HUES48 (cell line): ENCODE results near the gene UPK3A.
A peak's percentile ranks its signal among the peaks of the same experiment; 100 is the strongest.
"Not testable (repeated sequence)": the region's sequence is repeated elsewhere in the genome, so short reads cannot be mapped to it uniquely, and the experiment has no call there.

Experiments used
- H3K27ac ChIP-seq: one replicate; pipeline ENCODE4 v1.7.0; 2013; ENCODE audit warnings: low read depth, low read length, inconsistent platforms
- H3K27me3 ChIP-seq: 2 replicates; pipeline ENCODE4 v1.6.1; 2013; ENCODE audit warnings: mild to moderate bottlenecking, low read length; ENCODE audit not compliant: control insufficient read depth, insufficient read depth
- H3K36me3 ChIP-seq: 2 replicates; pipeline ENCODE4 v1.6.1; 2013; ENCODE audit warnings: low read length; ENCODE audit not compliant: control insufficient read depth, insufficient read depth
- H3K4me1 ChIP-seq: 2 replicates; pipeline ENCODE4 v1.6.1; 2013; ENCODE audit warnings: mild to moderate bottlenecking, low read length; ENCODE audit not compliant: control insufficient read depth, insufficient read depth
- H3K4me3 ChIP-seq: 2 replicates; pipeline ENCODE4 v1.5.1; 2013; ENCODE audit warnings: mild to moderate bottlenecking, low read depth, low read length
- H3K9ac ChIP-seq: 2 replicates; pipeline ENCODE4 v1.6.1; 2013; ENCODE audit warnings: mild to moderate bottlenecking, low read depth, low read length, moderate library complexity
- H3K9me3 ChIP-seq: 2 replicates; pipeline ENCODE4 v1.6.1; 2013; ENCODE audit warnings: low read length; ENCODE audit not compliant: control insufficient read depth, insufficient read depth

The UPK3A gene

DNA sequence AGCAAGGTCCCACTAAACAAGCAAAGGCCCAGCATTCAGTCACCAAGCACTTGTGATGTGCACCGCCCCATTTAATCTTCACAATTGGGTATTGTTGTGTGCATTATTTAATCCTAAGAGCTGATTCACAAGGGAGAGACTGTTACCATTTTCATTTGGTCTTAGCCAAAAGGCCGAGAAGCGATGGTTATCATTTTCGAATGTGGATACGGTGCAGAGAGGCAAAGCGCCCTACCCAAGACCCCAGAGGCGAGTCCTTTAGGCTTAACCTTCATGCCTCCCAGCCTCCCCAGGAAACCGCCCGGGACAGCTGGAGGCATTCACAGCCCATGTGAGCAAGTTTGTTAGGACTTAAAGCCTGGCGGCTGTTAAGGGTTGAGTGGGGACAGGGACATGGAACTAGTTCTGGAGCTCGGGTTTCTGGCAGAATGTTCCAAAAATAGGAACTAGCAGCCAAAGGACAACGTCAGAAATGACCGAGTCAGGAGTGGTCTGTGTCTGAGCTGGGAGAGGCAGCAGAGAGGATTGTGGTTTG is 13.0 kb upstream of the UPK3A start:
- no peaks in the 10 kb centered on the region for H3K9me3 ChIP-seq
- H3K27ac ChIP-seq: no peak overlapping the region
- H3K9ac ChIP-seq: no peak overlapping the region
- H3K27me3 ChIP-seq: peaks cover 16% of the 10 kb centered on the region
- H3K4me3 ChIP-seq: no peak overlapping the region
- H3K4me1 ChIP-seq: peaks cover 7% of the 10 kb centered on the region; the same call in 1 of the 2 replicates
- no peaks in the 10 kb centered on the region for H3K36me3 ChIP-seq

- Histone ChIP-seq H3K36me3 (no peaks in the 10 kb centered on the region), H3K27me3 (peaks cover 16% of the 10 kb centered on the region), H3K27ac (no peak overlapping the region), H3K9me3 (no peaks in the 10 kb centered on the region), H3K4me1 (peaks cover 7% of the 10 kb centered on the region; the same call in 1 of the 2 replicates), H3K4me3 (no peak overlapping the region), H3K9ac (no peak overlapping the region)
These were observed 12.3 kb upstream of the UPK3A start for GRCh38 chr22:45272498-45272897.

GRCh38 chr22:45273452-45274075 is 11.2 kb upstream of the UPK3A start:
- H3K9me3 ChIP-seq: no peaks in the 10 kb centered on the region
- no peak overlapping the region for H3K9ac ChIP-seq
- no peak overlapping the region for H3K4me3 ChIP-seq
- no peaks in the 10 kb centered on the region for H3K36me3 ChIP-seq
- peaks cover 16% of the 10 kb centered on the region for H3K27me3 ChIP-seq
- peaks cover 7% of the 10 kb centered on the region; the same call in 1 of the 2 replicates for H3K4me1 ChIP-seq
- no peak overlapping the region for H3K27ac ChIP-seq

DNA sequence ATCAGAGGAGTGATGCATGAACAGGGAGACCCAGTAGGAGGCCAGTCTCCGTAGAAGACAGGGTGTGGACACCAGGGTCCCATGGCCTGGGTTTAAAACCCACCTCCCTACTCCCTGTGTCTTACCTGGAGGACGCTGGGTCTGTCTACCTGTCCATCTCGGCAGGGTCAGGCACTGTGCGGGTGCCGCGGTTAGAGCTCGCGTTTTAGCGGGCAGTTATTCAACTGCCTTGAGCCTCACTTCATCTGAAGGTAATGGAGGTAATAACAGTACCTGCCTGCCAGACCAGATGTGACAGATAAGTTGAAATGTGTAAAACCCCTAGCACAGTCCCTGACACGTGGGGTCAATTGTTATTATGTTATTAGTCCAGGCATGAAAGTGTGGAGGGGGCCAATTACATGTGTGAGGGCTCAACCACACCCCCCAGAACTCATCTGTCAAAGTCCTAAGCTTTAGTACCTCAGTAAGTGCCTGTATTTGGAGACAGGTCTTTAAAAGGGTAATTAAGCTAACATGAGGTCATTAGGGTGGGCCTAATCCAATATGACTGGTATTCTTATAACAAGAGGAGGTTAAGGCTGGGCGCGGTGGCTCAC is 8.1 kb upstream of the UPK3A start:
- Histone ChIP-seq H3K9ac (no peak overlapping the region), H3K4me3 (no peak overlapping the region), H3K4me1 (no peaks in the 10 kb centered on the region), H3K27ac (no peak overlapping the region), H3K36me3 (no peaks in the 10 kb centered on the region), H3K27me3 (no peaks in the 10 kb centered on the region), H3K9me3 (no peaks in the 10 kb centered on the region)

- H3K4me1 ChIP-seq, H3K9me3 ChIP-seq, H3K4me3 ChIP-seq, H3K27me3 ChIP-seq, H3K27ac ChIP-seq, H3K36me3 ChIP-seq, H3K9ac ChIP-seq: not testable (repeated sequence)
These were observed 7.0 kb upstream of the UPK3A start for GRCh38 chr22:45277720-45278119.

DNA sequence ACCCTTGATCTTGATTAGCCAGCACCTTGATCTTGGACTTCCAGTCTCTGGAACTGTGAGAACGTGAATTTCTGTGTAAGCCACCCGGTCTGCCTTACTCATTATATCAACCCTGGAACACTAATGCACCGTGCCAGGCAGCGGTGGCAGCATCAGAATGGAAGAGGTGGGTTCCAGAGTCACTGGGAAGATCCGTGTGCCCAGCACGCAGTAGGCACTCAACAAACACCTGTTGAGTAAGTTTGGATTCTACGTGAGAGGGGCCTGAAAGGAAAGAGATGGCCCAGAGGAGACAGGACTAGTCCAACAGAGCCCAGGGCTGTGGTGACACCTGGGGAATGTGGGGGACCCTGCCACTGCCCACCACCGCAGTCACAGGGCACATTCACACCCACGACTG is 6.6 kb upstream of the UPK3A start:
- Histone ChIP-seq H3K4me3 (no peak overlapping the region), H3K4me1 (no peaks in the 10 kb centered on the region), H3K27ac (no peak overlapping the region), H3K27me3 (no peaks in the 10 kb centered on the region), H3K36me3 (no peaks in the 10 kb centered on the region), H3K9me3 (no peaks in the 10 kb centered on the region), H3K9ac (no peak overlapping the region)

GRCh38 chr22:45280587-45280980 is 4.2 kb upstream of the UPK3A start:
- no peak overlapping the region for H3K27ac ChIP-seq
- no peaks in the 10 kb centered on the region for H3K36me3 ChIP-seq
- H3K4me1 ChIP-seq: peaks cover 3% of the 10 kb centered on the region; the same call in 1 of the 2 replicates
- H3K9me3 ChIP-seq: no peaks in the 10 kb centered on the region
- no peak overlapping the region for H3K9ac ChIP-seq
- no peak overlapping the region for H3K4me3 ChIP-seq
- peaks cover 10% of the 10 kb centered on the region for H3K27me3 ChIP-seq

DNA sequence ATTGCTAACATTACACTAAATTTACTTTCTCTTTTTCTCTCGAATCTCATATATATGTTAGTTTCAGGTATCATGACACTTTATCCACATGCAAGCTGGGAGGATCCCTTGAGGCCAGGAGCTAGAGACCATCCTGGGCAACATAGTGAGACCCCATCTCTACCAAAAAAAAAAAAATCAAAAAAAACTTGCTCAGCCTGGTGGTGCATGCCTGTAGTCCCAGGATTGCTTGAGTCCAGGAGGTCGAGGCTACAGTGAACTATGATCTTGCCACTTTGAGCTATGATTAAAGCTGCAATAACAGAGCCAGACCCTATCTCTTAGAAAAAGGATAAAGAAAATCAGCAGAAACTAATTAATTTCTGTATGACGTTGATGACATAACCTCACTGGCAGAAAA is 3.7 kb upstream of the UPK3A start:
- Histone ChIP-seq H3K27ac (no peak overlapping the region), H3K9ac (no peak overlapping the region), H3K27me3 (peaks cover 14% of the 10 kb centered on the region), H3K4me3 (no peak overlapping the region), H3K9me3 (no peaks in the 10 kb centered on the region), H3K36me3 (no peaks in the 10 kb centered on the region), H3K4me1 (peaks cover 7% of the 10 kb centered on the region; the same call in 1 of the 2 replicates)

GRCh38 chr22:45285263-45286058 is 712 bp downstream of the UPK3A start:
- Histone ChIP-seq H3K9ac (no peak overlapping the region), H3K9me3 (no peaks in the 10 kb centered on the region), H3K4me3 (peak overlapping the region; percentile 65), H3K4me1 (peaks cover 8% of the 10 kb centered on the region; the same call in 1 of the 2 replicates), H3K36me3 (no peaks in the 10 kb centered on the region), H3K27me3 (peaks cover 17% of the 10 kb centered on the region), H3K27ac (no peak overlapping the region)

DNA sequence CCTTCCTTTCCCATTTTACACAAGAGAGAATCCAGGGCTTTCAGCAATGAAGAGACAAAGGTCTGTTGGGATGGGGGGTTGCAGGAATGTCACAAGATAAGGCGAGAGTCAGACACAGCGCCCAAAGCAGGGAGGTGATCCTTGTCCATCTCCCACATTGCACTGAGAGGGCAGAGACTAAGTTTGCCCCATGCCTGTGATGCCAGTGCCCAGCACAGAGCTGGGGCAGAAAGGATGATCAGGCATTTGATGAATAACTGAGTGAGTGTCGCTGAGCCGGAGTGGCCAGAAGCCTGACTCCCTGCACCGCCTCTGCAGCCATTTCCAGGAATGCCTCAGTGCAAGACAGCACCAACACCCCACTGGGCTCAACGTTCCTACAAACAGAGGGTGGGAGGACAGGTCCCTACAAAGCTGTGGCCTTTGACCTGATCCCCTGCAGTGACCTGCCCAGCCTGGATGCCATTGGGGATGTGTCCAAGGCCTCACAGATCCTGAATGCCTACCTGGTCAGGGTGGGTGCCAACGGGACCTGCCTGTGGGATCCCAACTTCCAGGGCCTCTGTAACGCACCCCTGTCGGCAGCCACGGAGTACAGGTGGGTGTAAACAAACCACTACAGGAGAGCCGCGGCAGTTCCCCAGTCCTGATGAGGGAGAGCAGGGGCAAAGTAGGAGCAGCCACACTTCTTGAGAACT is 2.3 kb downstream of the UPK3A start:
- Histone ChIP-seq H3K9ac (no peak overlapping the region), H3K9me3 (no peaks in the 10 kb centered on the region), H3K4me3 (no peak overlapping the region), H3K36me3 (no peaks in the 10 kb centered on the region), H3K27me3 (peaks cover 17% of the 10 kb centered on the region), H3K27ac (no peak overlapping the region), H3K4me1 (peaks cover 12% of the 10 kb centered on the region; the same call in 1 of the 2 replicates)
